Stimulated activated CD8-positive, alpha-beta memory T cell treated with anti-CD3 and anti-CD28 coated beads, Interleukin-4, amount 100 ng/mL, for 4 hours (primary cell): Measurements from ENCODE around the gene ISLR.

Source experiments
- DNase-seq, 2 donors: peaks; one replicate each; pipeline ENCODE4 v3.0.0-alpha.2; 2020; ENCODE audit warnings: low read depth in 2 of 2, low spot score in 1 of 2

Gene ISLR

DNA sequence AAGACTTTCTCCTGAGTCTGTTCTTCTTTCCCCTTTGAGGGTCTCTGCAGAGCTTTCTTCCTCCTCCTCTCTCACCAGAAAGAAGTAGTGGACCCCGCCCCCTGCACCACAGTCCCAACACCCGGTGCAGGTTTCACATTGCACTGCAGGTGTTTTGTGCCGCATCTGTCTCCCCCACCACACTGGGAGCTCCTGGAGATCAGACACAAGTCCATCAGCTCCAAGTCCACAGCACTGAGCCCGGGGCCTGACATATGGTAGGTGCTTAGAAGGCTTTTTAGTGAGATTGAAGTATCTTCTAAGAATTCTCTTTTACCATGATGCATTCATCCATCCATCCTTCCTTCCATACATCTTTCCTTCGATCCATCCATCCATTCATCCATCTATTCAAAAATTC lies 19.2 kb downstream of the ISLR start:
- DNase-seq = no peak

DNA sequence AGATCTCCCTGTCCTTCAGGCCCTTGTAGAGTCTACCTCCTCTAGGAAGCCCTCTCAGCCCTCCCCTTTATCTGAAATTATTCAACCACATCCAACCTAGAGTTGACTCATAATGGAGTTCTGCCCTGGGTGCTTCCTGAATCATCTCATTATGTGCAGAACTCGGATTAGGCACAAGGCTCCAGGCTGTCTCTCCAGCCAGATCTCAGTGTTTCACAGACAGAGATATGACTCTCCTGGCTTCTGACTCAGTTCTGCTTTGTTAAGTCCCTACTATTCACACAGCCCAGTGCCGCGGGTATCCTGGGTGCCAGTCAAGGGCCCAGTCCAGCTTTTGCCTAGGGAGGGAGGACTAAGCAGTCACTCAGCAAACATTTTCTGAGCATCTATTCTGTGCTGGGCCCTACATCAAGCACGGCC lies 19.8 kb downstream of the ISLR start:
- no peak for DNase-seq

DNA sequence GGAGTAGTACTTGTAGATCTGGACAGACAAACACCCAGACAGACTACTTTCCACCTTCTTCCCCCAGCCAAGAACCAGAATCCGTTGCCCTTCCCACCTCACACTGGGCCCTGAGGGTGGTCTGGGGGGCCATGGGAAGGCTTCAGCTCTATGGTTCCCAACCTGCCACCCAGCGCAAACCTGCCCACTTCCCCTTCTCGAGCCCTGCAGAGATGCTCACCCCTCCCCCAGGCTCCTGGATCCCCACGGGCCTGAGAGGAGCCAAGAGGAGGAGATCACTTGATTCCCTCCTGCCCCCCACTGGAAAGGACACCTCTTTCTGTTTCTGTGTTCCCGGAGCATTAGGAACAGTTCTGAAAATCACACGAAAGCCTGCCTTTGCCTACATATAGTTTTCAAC lies 20.4 kb downstream of the ISLR start:
- no peak for DNase-seq

DNA sequence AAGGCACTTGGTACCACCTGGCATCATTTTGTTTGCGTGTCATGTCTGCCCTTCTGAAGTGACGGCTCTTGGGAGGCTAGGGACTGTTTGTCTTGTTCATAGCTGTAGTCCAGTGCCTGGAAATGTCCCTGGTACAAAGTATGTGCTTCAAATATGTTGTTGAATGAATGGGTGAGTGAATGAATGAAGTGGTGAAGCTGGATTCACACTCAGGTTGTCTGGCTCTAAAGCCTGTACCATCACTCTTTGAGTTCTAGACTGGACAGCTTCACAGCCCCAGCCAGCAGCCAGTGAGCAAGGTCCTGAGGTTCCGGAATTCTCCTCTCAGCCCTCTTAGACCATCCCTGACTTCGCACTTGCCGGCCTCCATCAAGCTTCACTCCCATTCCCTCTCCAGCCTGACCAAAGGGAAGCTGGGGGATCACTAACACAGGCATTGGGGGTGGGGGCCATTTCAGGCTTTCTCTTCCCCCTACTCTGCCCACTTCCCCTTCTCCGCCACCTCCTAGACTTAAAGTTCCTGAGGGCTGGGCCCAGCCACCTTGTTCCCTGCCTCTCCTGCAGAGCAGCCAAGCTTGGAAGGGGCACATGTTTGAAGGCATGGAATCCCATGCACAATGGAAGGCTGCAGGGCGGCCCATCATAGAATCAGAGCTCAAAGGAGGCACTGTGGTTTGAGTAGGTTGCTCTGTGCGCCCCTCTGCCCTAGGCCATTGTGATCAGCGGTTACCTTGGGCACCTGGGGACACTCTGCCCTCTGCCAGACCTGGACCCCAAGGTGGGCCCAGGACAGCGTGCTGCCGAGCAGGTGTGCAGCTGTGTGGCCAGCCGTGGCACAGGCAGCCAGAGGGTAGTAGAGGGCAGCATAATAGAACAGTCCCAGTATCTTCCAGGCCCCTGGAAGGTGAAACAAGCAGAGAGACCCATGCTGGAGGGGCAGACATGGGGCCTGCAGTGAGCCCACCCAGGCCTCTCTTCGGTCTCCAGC lies 21.4 kb downstream of the ISLR start:
- no peak for DNase-seq

DNA sequence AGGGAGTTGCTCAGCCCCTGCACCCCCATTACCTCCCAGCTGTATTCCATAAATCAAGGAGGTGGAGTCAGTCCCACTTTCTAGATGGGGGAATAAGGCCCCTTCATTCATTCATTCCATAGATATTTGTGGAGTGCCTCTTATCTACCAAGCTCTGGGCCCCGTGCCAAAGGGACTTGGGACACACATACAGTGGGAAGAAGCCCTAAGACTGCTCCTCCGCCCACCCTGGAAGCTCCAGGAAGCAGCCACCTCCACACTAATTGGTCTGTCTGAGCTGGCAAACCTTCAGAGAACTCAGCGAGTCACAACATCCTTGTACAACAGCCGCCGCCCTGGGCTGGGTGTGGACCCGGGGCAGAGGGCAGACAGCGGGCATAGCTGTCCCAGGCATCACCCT lies 22.7 kb downstream of the ISLR start:
- no peak for DNase-seq

DNA sequence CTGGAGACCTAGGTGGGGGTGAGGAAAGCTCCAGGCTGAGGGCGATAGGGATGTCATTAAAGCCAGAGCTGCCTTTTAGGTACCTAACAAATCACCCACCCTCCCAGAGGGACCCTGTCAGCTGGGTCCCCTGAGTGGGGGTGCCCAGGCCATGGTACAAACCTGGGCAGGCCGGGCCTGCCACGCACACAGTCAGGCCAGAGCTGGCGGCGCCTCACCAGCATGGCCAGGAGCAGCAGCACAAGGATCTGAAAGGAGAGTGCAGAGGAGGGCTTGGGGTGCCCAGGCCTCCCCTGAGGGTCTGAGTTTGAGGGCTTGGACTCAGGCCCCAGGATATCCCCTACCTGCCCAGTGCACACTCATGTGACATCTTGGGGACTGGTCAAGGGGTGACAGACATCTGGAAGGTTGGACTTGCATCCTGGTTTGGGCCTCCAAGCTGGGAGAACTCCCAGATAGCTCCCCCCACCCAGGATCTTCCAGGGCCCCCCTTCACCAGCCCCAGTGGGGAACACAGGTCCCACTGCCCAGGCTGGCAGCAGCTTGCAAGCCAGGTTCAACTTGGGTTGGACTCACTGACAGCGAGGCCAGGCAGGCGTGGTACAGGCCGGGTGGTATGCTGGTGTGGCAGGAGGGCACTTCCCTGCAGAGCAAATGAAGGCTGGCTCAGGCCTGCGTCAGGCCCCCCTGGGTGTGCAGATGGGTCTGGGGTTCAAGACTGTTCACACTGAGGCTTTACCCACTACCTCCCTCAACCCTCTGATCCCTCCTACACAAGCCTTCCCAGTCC lies 23.9 kb downstream of the ISLR start:
- DNase-seq = no peak

DNA sequence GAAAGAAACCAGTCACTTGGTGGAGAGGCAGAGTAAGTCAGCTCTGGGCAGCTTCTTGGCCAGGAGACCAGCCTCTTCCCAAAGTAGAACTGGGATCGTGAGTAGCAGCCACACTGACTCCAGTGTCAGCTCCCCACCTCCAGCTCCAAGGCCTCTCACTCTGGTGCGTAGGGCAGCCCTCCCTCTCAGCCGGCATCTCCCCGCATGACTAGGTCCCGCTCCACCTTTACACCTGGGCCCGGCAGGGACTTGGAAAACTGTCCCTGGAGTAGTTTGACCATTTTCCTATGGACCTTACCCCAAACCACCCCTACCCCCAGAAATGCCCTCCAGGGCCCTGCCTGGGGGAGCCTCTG lies 25.8 kb downstream of the ISLR start:
- no peak for DNase-seq

DNA sequence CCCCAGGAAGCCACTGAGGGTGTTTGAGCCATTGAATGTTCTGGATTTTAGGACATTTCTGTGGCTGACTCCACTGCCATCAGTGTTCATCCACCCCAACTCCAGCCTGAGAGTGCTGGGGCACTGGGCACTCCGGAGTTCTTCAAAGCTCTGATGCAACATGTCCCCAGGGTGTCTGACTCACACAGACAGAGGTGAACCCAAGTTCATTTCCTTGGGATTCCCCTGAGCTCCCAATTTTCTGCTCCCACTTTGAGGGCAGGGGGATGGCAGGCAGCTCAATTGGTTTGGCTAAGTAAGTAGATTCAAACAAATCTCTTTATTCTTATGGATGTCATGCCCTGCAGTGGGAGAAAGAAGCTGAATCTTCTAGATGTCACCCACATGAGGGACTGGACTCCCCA lies 26.9 kb downstream of the ISLR start:
- no peak for DNase-seq

DNA sequence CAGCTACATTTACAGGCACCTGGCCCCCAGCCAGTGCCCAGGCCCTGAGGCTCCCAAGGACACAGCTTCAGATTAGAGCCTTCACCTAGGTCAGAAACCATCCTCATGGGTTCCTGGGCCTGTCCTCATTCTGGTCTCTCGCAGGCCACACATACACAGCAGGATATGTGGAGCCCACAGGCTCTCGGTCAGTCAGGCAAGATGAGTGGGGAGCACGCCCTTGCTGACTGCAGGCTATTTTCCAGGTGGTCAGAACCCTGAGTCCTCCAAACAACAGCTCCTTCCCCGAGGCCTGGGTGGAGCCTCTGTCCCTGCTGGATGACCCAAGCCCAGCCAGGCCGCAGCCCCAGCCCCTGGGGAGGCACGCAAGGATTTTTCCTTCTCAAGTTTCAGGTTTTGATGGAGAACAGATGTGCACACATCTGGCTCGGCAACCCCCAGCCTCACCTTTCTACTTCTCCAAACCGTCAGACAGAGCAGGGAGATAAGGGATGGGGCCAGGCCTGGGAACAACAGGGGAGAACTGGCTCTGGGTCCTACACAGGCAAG lies 27.4 kb downstream of the ISLR start:
- no peak for DNase-seq

DNA sequence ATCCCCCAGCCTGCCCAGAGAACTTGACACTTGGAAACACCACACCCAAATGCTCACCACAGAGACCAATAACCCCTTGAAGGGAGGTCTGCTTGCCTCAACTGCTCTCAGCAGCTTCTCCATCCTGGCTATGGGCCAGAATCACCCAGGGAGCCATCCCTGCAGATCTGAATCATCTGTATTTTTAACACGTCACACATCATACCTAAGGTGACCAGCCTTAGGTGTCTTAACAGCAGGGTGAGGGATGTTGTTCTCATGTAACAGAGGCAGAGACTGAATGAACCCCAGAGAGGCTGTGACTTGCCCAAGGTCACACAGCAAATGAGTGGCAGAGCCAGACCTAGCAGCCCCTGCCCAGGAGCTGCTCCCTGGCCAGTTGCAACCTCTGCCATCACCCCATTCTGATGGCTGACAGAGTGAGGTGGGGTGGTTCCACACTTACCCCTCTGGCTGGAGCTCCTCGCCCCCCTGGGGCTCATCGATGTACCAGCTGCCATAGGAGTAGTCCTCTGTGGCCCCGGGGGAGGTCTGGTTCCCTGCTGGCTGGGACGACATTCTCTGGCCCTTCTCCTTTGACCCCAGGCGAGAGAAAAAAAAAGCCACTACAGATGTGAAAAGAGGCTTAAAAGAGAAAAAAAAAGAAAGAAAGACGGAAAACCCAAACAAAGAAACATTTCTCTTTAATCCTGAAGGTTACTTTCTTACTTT lies 28.4 kb downstream of the ISLR start:
- no peak for DNase-seq

DNA sequence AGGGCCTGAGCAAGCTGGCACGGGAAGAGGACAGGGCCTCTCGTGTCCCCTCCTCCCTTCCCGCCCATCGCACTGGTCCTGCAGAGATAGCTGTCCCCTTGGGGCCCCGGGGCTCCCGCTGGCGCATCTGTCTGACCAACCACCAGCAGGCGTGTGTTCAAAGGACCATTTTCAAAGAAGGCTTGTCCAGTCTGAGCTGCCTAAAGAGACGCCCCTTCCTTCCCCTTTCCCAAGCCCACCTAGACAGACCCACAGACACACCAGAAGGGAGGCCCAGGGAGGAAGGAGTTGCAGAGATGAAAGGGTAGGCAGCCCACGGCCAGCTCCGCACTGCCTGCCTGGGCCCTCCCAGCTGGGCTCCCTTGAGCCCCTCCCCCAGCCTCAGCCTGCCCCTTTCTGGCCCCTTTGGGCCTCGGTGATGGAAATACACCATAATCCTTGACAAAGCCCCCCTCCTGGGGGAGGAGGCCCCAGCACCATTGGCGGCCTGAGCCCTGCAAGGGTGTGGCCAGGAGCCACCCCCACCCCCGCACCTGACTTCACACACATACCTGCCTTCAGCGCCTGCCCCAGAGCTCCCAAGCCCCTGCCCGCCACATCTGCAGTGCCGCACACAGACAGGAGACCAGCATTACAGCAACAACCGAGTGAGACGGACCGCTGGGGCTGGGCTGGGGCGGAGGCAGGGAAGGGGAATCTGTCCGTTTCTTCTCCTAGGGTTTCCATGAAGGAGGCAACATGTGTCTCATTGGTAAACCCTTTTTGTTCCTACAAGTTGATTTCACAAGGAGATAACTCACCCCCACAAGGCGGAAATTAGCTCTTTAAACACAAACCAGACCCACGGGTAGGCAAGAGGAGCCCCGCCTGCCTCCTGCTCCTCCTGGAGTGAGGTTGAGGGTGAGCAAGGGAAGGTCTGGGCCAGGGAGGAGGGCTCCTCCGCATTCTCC lies 29.2 kb downstream of the ISLR start, which contains the start of gene STRA6:
TSS of gene STRA6 (minus strand) at position 336 of the 950 bp plus-strand sequence. CDS start 520 bp downstream, outside the sequence.
- no peak for DNase-seq

DNA sequence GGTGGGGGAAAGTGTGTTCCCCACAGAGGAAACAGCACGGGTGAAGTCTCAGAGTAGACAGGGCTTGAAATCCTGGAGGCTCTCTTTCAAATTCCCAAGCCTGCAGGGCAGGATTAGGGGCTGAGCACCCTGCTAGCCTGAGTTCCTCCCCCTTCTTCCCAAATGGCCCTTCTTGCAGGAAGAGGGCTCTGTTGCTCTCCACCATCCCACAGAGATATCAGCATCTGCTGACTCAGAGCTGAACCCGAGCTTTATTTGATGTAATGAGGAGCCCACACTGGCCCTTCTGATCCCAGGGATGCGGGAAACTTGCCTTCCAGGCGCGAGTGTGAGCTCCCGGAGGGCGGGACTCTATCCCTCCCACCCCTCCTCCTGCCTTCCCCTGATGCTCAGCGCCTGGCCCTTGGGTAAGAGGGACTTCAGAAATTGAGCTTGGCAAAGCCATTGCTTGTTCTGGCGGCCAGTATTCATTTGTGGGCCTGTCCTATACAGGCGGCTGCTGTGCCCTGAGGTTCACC lies 30.5 kb downstream of the ISLR start:
- no peak for DNase-seq

DNA sequence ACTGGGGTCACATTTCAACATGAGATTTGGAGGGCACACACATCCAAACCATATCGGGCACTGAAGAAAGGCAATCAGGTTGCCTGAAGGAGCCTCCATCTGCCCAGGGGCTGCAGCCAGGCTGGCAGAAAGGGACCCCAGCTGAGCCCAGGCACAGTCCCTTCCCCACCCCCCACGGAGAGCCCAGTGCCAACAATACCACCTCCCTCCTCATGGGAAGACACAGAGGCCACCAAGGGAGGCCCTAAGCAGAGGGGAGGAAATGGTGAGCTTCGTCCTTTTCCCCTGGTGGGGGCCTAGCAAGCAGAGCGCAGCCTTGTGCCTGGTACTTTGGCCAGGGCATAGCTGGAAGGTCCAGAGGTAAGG lies 32.1 kb downstream of the ISLR start:
- DNase-seq = no peak

DNA sequence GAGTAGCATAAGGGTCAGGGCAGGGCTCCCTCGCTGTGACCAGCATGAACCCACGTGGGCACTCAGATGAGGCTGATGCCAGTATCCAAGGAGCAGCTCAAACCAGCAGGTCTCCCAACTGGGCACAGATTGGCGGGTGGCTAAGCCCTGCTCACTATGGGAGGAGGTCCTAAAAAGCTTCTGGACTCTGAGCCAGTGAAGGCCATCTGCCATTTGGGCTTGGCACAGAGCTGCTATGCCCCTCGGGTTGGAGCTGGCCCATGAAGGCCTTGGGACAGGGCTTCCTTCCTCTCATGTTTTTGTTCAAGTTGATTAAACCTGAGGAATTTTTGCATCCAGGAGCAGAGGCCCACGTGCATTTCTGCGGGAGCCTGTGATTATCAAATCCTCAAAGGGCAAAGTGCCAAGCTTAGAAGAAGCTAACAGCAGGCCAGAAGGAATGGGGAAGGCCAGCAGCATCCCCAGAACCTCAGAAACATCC lies 33.3 kb downstream of the ISLR start:
- no peak for DNase-seq

DNA sequence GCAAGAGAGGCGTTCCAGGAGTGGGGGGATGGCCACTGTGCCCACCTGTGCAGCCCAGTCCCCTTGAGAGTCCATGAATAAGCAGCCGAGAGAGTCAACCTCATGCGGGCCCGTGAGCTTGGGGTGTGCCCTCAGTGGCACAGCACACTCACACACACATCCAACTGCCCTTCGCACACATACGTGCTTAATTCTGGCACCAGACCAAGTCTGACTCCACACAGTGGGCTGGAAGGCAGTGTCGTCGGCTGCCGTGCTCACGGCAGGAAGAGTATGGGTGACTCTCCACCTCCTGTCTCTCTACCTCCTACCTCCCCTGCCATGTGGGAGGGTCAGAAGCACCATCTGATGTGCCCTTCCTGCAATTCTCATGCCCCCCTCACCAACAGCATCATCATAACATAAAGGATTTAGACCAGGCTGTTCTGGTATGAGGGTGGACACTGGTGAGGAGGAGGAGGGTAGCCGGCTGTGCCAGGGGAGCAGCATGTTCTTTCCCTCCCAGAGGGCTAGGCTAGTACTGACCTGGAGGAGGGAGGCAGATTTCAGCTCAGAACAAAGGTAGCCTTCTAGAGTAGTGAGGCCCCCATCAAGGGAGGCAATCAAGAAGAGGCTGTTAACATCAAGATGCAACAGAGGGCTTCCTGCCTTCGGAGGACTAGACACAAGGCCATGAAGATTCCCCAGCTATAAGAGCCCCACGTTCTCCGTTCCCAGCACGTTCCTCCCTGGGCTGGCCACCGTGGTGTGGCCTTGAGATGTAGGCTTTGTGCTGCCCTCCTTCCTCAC lies 34.3 kb downstream of the ISLR start:
- no peak for DNase-seq

DNA sequence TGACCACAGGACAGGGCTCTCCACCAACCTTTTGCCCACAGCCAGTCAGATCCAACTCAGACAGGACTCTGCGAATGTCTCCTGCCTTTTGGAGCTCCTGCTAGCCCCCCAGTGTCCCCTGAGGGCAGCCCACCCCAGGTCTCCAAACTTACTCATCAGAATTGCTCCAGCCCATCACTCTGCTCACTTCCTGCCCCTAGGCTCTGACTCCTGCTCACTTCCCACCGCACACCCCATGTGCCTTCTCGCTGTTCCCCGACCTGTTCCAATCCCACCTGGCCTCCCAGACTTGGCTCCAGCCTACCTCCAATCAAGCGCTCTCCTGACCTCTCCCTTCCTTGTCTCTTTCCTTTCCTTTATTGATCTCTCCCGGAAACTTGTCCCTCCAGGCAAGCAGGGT lies 35.0 kb downstream of the ISLR start:
- no peak for DNase-seq

DNA sequence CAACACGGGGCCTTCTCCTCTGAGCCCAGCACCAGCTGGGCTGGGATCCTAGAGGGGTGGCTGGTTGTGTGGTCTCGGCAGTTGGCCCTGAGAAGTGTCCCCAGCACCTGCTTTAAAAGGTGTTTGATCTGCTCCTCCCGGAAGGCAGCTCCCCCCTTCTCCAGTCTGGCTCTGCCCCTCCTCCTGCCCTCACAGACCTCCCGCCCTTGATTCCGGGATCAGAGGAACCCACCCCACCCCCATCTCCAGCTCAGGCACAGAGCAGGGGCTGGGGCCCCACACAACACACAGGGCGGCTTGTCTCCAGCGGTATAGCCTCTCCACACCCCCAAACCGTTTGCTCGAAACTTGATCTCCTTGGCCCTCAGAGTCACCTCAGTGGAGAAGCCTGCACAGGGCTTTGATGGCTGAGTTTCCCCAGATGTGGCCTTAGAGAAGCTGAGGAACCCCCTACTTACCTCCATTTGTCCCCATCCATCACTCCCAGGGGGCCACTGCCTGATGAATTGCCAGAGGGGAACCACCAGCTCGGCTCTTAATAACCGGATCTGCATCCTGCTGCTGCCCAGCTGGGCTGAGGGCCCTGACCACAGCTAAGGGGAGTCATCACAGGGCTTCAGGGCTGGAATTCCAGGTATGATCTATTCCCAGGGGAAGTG lies 35.5 kb downstream of the ISLR start:
- no peak for DNase-seq

DNA sequence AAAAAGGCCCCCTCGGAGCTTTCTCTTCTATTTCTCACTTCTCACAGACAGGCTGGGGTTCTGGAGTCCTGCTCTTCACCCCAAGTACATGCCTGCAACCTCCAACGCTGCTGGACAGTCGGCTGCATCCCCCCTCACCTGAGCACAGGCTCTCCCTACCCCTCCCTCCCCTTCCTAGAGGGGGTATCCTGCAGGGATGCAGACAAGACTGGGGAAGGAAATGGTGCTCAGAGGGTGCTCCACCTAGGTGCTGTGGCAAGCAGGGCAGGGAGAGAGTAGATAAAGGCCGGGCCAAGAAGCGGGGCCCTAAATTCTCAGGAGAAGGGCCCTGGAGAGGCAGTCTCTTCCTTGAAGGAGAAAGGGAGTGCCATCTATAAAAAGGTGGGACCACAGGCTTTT lies 36.0 kb downstream of the ISLR start:
- DNase-seq = no peak
